K562 (cell line): ENCODE results near the gene ESD. TPM values are rescaled to one million over a fixed set of nuclear protein-coding genes. Genes with fewer than 3 reads are reported as not detected.

Source experiments
- CCNT2 ChIP-seq: IDR thresholded peaks from 2 replicates; pipeline ENCODE4 v1.6.1; 2011; ENCODE audit warnings: borderline replicate concordance, low read depth, mild to moderate bottlenecking, moderate library complexity, mixed read lengths, low read length; ENCODE audit not compliant: insufficient read length; ENCODE audit errors: extremely low read depth
- CHD4 ChIP-seq: fragments of 200-600 bp; sonication (generic); IDR thresholded peaks from 3 replicates; pipeline ENCODE4 v1.6.1; 2012; ENCODE audit warnings: low read depth, mild to moderate bottlenecking, mixed read lengths, low read length, inconsistent platforms; ENCODE audit not compliant: insufficient read depth, insufficient replicate concordance, poor library complexity, severe bottlenecking
- E2F5 ChIP-seq: sonication (generic); formaldehyde crosslinking; IDR thresholded peaks from 2 replicates; pipeline ENCODE4 v1.8.0; 2022; ENCODE audit warnings: mild to moderate bottlenecking, missing genetic modification reagents
- GATAD2B ChIP-seq: fragments of 450-650 bp; IDR thresholded peaks from 2 replicates; pipeline ENCODE4 v1.6.1; 2017; ENCODE audit warnings: mild to moderate bottlenecking, borderline replicate concordance
- HLTF ChIP-seq: fragments of 450-650 bp; IDR thresholded peaks from 2 replicates; pipeline ENCODE4 v1.6.1; 2016
- IFI16 ChIP-seq: fragments of 250-450 bp; sonication (Bioruptor Pico); IDR thresholded peaks from 2 replicates; pipeline ENCODE4 v2.1.2; 2022; ENCODE audit warnings: mild to moderate bottlenecking, inconsistent platforms
- JUNB ChIP-seq: fragments of 450-650 bp; formaldehyde crosslinking; conservative IDR thresholded peaks from 2 replicates; pipeline ENCODE4 v1.4.0; 2020; ENCODE audit warnings: mild to moderate bottlenecking
- MYBL2 ChIP-seq, 2 experiments: fragments of 450-650 bp in 1 of 2; sonication (generic) in 1 of 2; formaldehyde crosslinking in 1 of 2; IDR thresholded peaks; 2 replicates each; pipeline versions ENCODE4 v1.6.1 to v1.8.1; 2017 to 2022; ENCODE audit warnings: borderline replicate concordance in 1 of 2, inconsistent platforms in 1 of 2, low read depth in 1 of 2, mild to moderate bottlenecking in 1 of 2, missing genetic modification reagents in 1 of 2, moderate library complexity in 1 of 2
- NONO ChIP-seq, 2 experiments: fragments of 200-400 bp in 1 of 2; fragments of 450-650 bp in 1 of 2; formaldehyde crosslinking in 1 of 2; IDR thresholded peaks; 2 replicates each; pipeline ENCODE4 v1.6.1; 2017; ENCODE audit warnings: low read depth in 2 of 2, mild to moderate bottlenecking in 2 of 2, moderate library complexity in 2 of 2, low read length in 1 of 2
- PBX2 ChIP-seq, 2 experiments: IDR thresholded peaks in 1 of 2; conservative IDR thresholded peaks in 1 of 2; 2 replicates each; pipeline ENCODE4 v1.6.1; 2016; ENCODE audit warnings: low read depth in 2 of 2, mild to moderate bottlenecking in 1 of 2, missing compliant biosample characterization in 1 of 2, missing genetic modification characterization in 1 of 2, moderate library complexity in 1 of 2
- PTTG1 ChIP-seq: fragments of 450-650 bp; IDR thresholded peaks from 2 replicates; pipeline ENCODE4 v1.6.1; 2016; ENCODE audit warnings: low read depth, mild to moderate bottlenecking, missing genetic modification characterization, missing compliant biosample characterization
- RBBP5 ChIP-seq: fragments of 200-600 bp; sonication (generic); IDR thresholded peaks from 2 replicates; pipeline ENCODE4 v1.6.1; 2012; ENCODE audit warnings: borderline replicate concordance, mild to moderate bottlenecking, low read length, control low read depth, inconsistent platforms; ENCODE audit not compliant: insufficient read depth, poor library complexity, severe bottlenecking
- RBM17 ChIP-seq: fragments of 200-400 bp; formaldehyde crosslinking; IDR thresholded peaks from 2 replicates; pipeline ENCODE4 v1.6.1; 2017; ENCODE audit warnings: low read depth, mild to moderate bottlenecking, low read length, borderline replicate concordance
- RFX5 ChIP-seq: IDR thresholded peaks from 2 replicates; pipeline ENCODE4 v1.6.1; 2011; ENCODE audit warnings: low read depth, mild to moderate bottlenecking, improper control_type of control experiment, low read length
- SMARCB1 ChIP-seq: IDR thresholded peaks from 2 replicates; pipeline ENCODE4 v1.6.1; 2011; ENCODE audit warnings: improper control_type of control experiment, low read depth; ENCODE audit not compliant: insufficient read length
- STAT6 ChIP-seq: sonication (generic); formaldehyde crosslinking; IDR thresholded peaks from 2 replicates; pipeline ENCODE4 v1.8.1; 2023; ENCODE audit warnings: mild to moderate bottlenecking, missing genetic modification reagents
- ZFP36 ChIP-seq: fragments of 150-350 bp; IDR thresholded peaks from 2 replicates; pipeline ENCODE4 v1.6.1; 2018; ENCODE audit warnings: low read length, low read depth; ENCODE audit not compliant: partially characterized antibody
- ZKSCAN8 ChIP-seq: fragments of 200-800 bp; sonication (Bioruptor generic); IDR thresholded peaks from 2 replicates; pipeline ENCODE4 v1.6.1; 2016; ENCODE audit warnings: missing genetic modification characterization, missing compliant biosample characterization
- ZNF75A ChIP-seq: fragments of 450-650 bp; formaldehyde crosslinking; IDR thresholded peaks from 2 replicates; pipeline ENCODE4 v1.4.0; 2020; ENCODE audit warnings: mild to moderate bottlenecking
- polyA plus RNA-seq, 8 experiments: library from polyadenylated mRNA; depleted of rRNA in 4 of 8; stranded (reverse) in 5 of 8; unstranded in 3 of 8; fragments of >200 nt; fragmentation: Nextera tagmentation in 2 of 8; fragmentation: Illumina TruSeq in 1 of 8; extraction: Ambion mirVana in 2 of 8; extraction: Trizol in 1 of 8; gene quantifications; 2 replicates each; pipeline versions ENCODE4 v1.2.1 to v1.2.3, GENCODE V29; 2011 to 2014; ENCODE audit warnings: inconsistent platforms in 1 of 8, missing spikeins in 1 of 8
- total RNA-seq, 7 experiments: library from RNA; depleted of rRNA in 6 of 7; stranded (reverse); fragments of >200 nt in 6 of 7; fragmentation: Illumina TruSeq in 2 of 7; extraction: Trizol in 2 of 7; gene quantifications; 2 replicates each; pipeline versions ENCODE4 v1.2.1 to v1.2.3, GENCODE V29; 2011 to 2021; ENCODE audit warnings: low replicate concordance in 1 of 7

The ESD gene
- total and polyA plus RNA-seq, 9 of the 15 experiments (the other 6 are each of a cell fraction or from before 2014, with no cell fraction given), result 88.9 to 402 (median 232) TPM

- no peak for TF ChIP-seq PBX2 (CRISPR knock-in tag; IDR thresholded peaks at IDR 0.05; ENCODE audit: low read depth)
- no peak for TF ChIP-seq PBX2 (tag; conservative IDR thresholded peaks at IDR 0.05; ENCODE audit: low read depth)
- TF ChIP-seq ZKSCAN8 (CRISPR knock-in tag), result no peak
- no peak for TF ChIP-seq JUNB (CRISPR knock-in tag)
- TF ChIP-seq SMARCB1, result no peak
- no peak for TF ChIP-seq E2F5 (CRISPR knock-in tag)
- no peak for TF ChIP-seq GATAD2B
- TF ChIP-seq PTTG1 (tag), result no peak
- TF ChIP-seq IFI16 (CRISPR knock-in tag), result no peak
- TF ChIP-seq HLTF, result no peak
- TF ChIP-seq RBBP5, result peak; percentile 79
- TF ChIP-seq RBM17, result no peak
- no peak for TF ChIP-seq CCNT2
- no peak for TF ChIP-seq RFX5
- TF ChIP-seq ZNF75A (CRISPR knock-in tag), result no peak
- no peak for TF ChIP-seq STAT6
- TF ChIP-seq NONO (IDR thresholded peaks at IDR 0.05; ENCODE audit: low read depth in 2 of 2, low read length in 1 of 2), result no peak
- TF ChIP-seq ZFP36, result no peak
- TF ChIP-seq CHD4, result no peak
- no peak for TF ChIP-seq MYBL2 (IDR thresholded peaks at IDR 0.05; ENCODE audit: low read depth)
- no peak for TF ChIP-seq MYBL2 (CRISPR knock-in tag; IDR thresholded peaks at IDR 0.05; ENCODE audit: borderline replicate concordance)
Measured at GRCh38 chr13:46796515-46797474, at the start of gene ESD (continued).
